Activated CD8-positive, alpha-beta T cell treated with anti-CD3 and anti-CD28 coated beads for 36 hours (primary cell): ENCODE measurements around the gene EN2. TPM values are rescaled to one million over a fixed set of nuclear protein-coding genes. Genes with fewer than 3 reads are reported as not detected.
"Not testable (repeated sequence)": the region's sequence is repeated elsewhere in the genome, so short reads cannot be mapped to it uniquely, and the experiment has no call there.

Experiments
- ATAC-seq: fragments of 200-7000 bp; cut with Tn5 transposase; one replicate; pipeline ENCODE4 v1.10.0; 2021; ENCODE audit warnings: mild to moderate bottlenecking, moderate library complexity
- CTCF ChIA-PET: fragments of 350-600 bp; sonication (Branson Sonifier 250); formaldehyde crosslinking; loops from one replicate; lab custom pipeline; 2021; ENCODE audit warnings: antibody characterized with exemption; lab: Charles Lee
- POLR2A ChIA-PET: fragments of 350-600 bp; sonication (Branson Sonifier 250); formaldehyde crosslinking; loops from one replicate; lab custom pipeline; 2021; ENCODE audit warnings: antibody characterized with exemption; lab: Charles Lee
- DNase-seq: peaks from one replicate; pipeline ENCODE4 v3.0.0-alpha.2; 2020
- H3K27ac Mint-ChIP-seq: one replicate; pipeline ENCODE4 v1.8.0; 2021; ENCODE audit warnings: mild to moderate bottlenecking, mixed read lengths
- H3K27me3 Mint-ChIP-seq: one replicate; pipeline ENCODE4 v1.8.0; 2021; ENCODE audit warnings: mixed read lengths
- H3K36me3 Mint-ChIP-seq: one replicate; pipeline ENCODE4 v1.8.0; 2021; ENCODE audit warnings: low read depth, mixed read lengths
- H3K4me1 Mint-ChIP-seq: one replicate; pipeline ENCODE4 v1.8.0; 2021; ENCODE audit warnings: low read depth, mixed read lengths
- H3K4me3 Mint-ChIP-seq: one replicate; pipeline ENCODE4 v1.8.0; 2021; ENCODE audit warnings: mild to moderate bottlenecking, moderate library complexity, mixed read lengths
- H3K9me3 Mint-ChIP-seq: one replicate; pipeline ENCODE4 v1.8.0; 2021; ENCODE audit warnings: mixed read lengths
- CTCF ChIP-seq: fragments of 200-600 bp; IDR thresholded peaks from one replicate; pipeline ENCODE4 v1.8.0; 2022; ENCODE audit warnings: antibody characterized with exemption, mild to moderate bottlenecking
- intact Hi-C: fragments of 100-400 bp; cut with micrococcal nuclease; formaldehyde crosslinking; loops from one replicate; pipeline ENCODE4 v1.10.0; 2022
- total RNA-seq, 2 experiments: library from RNA; stranded (reverse); gene quantifications; one replicate each; pipeline ENCODE4 v1.2.3, GENCODE V29; 2021

Gene EN2
- total RNA-seq, 2 experiments from 2014 or later: not detected

- ATAC-seq (no peak), DNase-seq (no peak)
- H3K4me3 Mint-ChIP-seq: no peak overlapping the region
- no peak overlapping the region for H3K27ac Mint-ChIP-seq
- H3K36me3 Mint-ChIP-seq: no peaks in the 10 kb centered on the region
- intact Hi-C loops: no loop called here
- no peak for TF ChIP-seq CTCF
- H3K9me3 Mint-ChIP-seq: no peaks in the 10 kb centered on the region
- no peaks in the 10 kb centered on the region for H3K4me1 Mint-ChIP-seq
- ChIA-PET CTCF (interaction anchor here (0.9 to 1.3 kb wide), 3 partner anchors 23 to 95 kb away, joined by 3 to 4 read pairs (median 3); no protein-coding TSS in a partner anchor), POLR2A (no interaction called here)
- peaks cover 37% of the 10 kb centered on the region for H3K27me3 Mint-ChIP-seq
Observed at GRCh38 chr7:155439311-155440017, 18.5 kb upstream of the EN2 start.

DNA sequence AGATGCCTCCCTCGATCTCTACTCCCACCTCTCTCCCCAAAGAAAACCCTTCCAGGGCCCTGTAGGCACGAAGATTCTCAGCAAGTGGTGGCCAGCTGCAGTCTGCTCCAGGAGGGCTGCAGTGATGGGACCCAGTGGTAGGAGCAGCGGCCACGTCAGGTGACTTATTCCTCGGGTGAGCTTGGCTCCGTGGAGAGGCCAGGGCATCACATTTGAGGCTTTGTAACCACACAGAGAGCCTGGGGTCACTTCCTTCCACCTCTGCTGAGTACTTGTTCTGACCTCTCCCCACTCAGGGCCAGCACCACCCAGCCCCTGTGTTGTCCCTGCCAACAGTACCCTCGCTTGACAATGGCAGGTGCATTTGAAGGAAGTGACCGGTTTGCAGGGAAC lies 17.9 kb upstream of the EN2 start:
- Mint-ChIP-seq H3K9me3 (no peaks in the 10 kb centered on the region), H3K27me3 (peaks cover 39% of the 10 kb centered on the region), H3K4me3 (no peak overlapping the region), H3K27ac (no peak overlapping the region), H3K4me1 (no peaks in the 10 kb centered on the region), H3K36me3 (no peaks in the 10 kb centered on the region)
- intact Hi-C loops: no loop called here
- no peak for TF ChIP-seq CTCF
- CTCF ChIA-PET: no interaction called here
- ATAC-seq: no peak
- POLR2A ChIA-PET: no interaction called here
- no peak for DNase-seq

- no peak for TF ChIP-seq CTCF
- Mint-ChIP-seq H3K27me3 (peaks cover 33% of the 10 kb centered on the region), H3K36me3 (no peaks in the 10 kb centered on the region), H3K4me3 (no peak overlapping the region), H3K9me3 (no peaks in the 10 kb centered on the region), H3K4me1 (no peaks in the 10 kb centered on the region), H3K27ac (no peak overlapping the region)
- intact Hi-C loops: no loop called here
- POLR2A ChIA-PET: no interaction called here
- CTCF ChIA-PET: no interaction called here
- DNase-seq: no peak
- no peak for ATAC-seq
Observed at GRCh38 chr7:155441856-155442255, 16.1 kb upstream of the EN2 start.

DNA sequence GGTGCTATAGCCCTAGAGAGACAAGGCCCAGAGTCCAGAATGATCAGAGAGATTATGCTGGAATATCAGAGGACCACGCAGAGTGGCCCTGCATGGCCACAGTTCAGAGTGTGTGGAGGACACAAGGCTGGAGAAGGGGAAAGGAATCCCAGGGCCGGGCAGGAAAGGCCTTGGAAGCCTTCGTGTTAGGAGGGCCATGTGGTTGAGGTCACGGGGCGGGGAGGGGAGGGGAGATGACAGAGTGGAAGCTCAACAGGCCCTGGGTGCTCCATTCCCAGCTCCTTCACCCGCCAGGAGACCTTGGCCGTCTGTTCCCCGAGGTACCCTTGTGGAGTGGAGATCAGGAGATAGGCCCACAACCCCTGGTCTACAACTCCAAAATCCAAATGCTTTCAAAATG lies 13.2 kb upstream of the EN2 start:
- H3K27me3 Mint-ChIP-seq: peaks cover 42% of the 10 kb centered on the region

GRCh38 chr7:155445606-155446005 lies 12.3 kb upstream of the EN2 start:
- H3K27ac Mint-ChIP-seq, H3K4me1 Mint-ChIP-seq, ATAC-seq, H3K4me3 Mint-ChIP-seq, POLR2A ChIA-PET, H3K36me3 Mint-ChIP-seq, DNase-seq, H3K9me3 Mint-ChIP-seq, intact Hi-C loops: not testable (repeated sequence)
- H3K27me3 Mint-ChIP-seq: peaks cover 41% of the 10 kb centered on the region
- CTCF ChIA-PET: interaction anchor here (0.9 to 1.2 kb wide), 2 partner anchors 65 to 67 kb away, joined by 3 read pairs; no protein-coding TSS in a partner anchor

More for the DNA sequence above, 13.2 kb upstream of the EN2 start:
- no peaks in the 10 kb centered on the region for H3K9me3 Mint-ChIP-seq
- POLR2A ChIA-PET: no interaction called here
- no peak overlapping the region for H3K27ac Mint-ChIP-seq
- H3K4me3 Mint-ChIP-seq: no peak overlapping the region
- no peaks in the 10 kb centered on the region for H3K36me3 Mint-ChIP-seq
- peaks cover 4% of the 10 kb centered on the region for H3K4me1 Mint-ChIP-seq
- CTCF ChIA-PET: interaction anchor here (0.9 to 1.2 kb wide), 2 partner anchors 9 to 64 kb away, joined by 3 read pairs; no protein-coding TSS in a partner anchor
- no peak for TF ChIP-seq CTCF
- intact Hi-C loops: no loop called here
- ATAC-seq: no peak
- no peak for DNase-seq
